DMS 273 treated with DMSO at 0.1 percent for 48 hours (cell line): ENCODE results near the gene MARCHF3.
"Not testable (repeated sequence)": the region's sequence is repeated elsewhere in the genome, so short reads cannot be mapped to it uniquely, and the experiment has no call there.

Source experiments
- DNase-seq: peaks from one replicate; lab custom pipeline; 2025; lab: John Stamatoyannopoulos, UW

Gene MARCHF3

DNA sequence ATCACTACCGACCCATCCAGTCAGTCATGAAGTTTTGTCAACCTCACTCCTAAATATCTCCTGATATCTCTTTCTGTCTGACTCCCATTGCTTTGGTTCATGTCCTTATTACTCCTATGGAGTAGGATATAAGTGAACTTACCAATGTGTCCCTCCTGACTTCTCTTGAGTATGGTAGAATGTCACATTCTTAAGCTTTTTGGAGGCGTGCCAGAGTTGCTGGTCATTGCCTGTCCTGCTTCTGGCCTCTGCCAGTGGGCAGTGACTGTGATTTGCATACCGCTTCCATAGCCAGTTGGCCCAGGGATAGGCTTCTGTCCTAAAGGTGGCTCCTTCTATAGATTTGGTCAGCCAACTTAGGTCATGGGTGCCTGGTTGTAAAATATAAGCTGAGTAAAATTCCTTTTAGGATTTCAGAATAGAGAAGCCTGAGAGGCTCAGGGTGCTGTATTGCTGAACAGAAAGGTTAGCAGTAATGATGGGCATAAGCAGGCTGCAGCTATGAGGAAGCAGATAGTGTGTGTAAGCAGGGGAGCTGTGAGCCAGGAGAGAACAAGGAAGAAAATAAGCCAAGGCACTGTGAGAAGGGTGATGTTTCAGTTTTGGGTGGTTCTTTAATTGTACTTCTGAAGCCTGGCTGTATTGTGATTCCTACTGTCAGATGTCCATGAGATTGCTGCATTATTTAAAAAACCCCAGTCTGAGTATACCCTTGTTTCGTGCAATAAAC, 16.1 kb upstream of the MARCHF3 start:
- no peak for DNase-seq

DNA sequence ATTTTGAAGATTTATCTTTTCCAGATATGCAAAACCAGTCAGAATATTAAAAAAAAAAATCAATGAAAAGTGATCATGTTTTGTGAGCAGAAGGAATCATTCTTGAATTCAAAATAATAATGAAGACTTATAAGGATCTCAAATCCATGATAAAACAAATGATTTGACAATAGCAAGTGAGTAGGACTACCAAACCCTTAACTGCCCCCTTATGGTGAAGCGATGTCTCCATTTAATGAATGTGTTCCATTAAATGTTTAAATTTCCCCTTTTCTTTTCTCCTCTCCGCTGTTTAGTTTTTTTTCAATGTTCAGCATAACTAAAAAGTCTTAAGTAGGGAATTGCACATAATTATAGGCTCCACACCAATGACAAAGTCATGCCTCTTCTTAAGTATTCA, 12.2 kb upstream of the MARCHF3 start:
- DNase-seq, result no peak

- DNase-seq, result no peak
These were observed 11.2 kb upstream of the MARCHF3 start for GRCh38 chr5:127041571-127041970.

GRCh38 chr5:127040796-127041520, 10.6 kb upstream of the MARCHF3 start:
- DNase-seq, result no peak

GRCh38 chr5:127038550-127038949, 8.2 kb upstream of the MARCHF3 start:
- DNase-seq, result no peak

DNA sequence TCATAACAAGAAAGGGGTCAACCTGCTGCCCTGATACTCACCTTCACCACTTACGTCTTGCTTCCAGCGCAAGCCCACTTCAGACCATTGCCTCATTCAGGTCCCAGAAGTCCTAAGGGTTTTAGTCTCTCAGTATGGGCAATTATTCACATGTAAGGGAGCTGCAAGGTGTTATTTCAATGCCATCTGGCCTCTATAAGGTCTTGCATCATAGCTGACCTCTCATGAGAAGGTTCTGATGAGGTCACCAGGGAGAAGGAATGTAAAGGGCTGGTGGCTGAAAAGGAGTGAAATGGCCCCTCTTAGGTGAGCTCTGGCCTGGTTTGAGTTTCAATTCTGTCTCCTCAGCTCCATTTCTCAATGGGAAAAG, 1.5 kb upstream of the MARCHF3 start:
- no peak for DNase-seq

- no peak for DNase-seq
These were observed 947 bp upstream of the MARCHF3 start for GRCh38 chr5:127031147-127031862.

DNA sequence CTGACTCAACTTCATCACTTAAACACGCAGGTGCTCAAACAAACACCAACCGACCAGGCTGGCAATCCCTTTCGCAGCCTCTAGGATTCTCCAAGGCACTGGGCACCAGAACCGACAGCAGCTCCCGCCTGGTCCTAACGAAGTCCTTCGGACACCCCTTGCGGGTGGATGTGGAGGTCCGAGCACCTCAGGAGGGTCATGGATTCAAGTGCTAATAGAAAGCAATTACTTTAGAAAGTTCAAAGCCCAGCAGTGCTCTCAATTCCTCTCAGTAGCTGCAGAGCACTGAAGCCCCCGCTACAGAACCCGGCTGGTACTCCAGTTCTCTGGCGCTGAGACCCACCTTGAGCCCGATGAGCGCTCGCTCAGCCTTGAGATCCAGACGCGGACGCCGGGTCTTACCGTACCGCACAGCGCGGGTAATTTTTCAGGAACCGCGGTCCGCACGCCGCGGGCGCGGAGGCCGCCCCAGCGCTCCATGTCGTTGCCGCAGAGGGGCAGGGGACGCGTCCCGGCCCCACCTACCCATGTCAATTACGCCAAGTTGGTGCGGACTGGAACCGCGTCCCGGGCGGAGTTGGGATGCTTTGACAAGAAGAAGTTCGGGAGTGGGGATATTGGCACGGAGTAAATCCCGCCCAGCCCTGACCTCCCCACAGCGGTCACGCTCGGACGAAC, 638 bp downstream of the MARCHF3 start:
- peak; percentile 57 for DNase-seq

- DNase-seq, result peak; percentile 61
These were observed 1.4 kb downstream of the MARCHF3 start for GRCh38 chr5:127028822-127029457.

DNA sequence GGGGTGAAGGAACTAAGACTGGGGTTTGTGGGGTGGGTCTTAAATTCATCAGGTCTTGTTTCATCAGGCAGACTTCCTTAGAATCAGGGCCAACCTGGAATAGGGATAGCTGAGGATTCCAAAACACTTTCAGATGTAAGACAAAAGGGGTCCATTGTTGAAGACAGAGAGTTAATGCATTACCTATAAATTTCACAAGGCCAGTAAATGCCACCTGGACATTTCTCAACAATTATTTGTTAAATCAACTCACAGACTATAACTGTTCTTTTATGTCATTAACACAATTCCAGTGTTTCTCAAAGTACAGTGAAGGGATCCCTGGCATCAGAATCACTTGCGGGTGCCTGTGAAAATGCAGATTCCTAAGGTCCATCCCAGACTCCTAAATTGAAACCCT, 2.8 kb downstream of the MARCHF3 start:
- no peak for DNase-seq

- DNase-seq, result no peak
These were observed 4.2 kb downstream of the MARCHF3 start for GRCh38 chr5:127026166-127026565.

DNA sequence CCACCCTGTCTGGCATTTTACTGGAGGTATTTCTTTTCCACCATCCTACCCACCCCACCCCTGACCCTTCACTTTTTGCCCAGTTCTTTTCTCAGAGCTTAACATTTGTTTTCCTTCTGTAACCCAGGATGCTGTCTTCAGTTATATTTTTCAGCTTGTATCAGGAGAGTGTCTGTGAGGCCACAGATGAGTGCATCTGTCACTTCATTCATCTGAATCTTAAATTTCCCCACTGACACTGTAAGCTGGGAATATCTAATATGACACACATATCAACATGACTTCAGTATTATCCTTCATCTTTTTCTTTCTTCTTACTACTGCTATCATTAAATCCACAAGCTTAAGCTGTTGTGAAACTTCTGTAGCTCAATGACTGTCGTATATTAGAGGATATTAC, 4.9 kb downstream of the MARCHF3 start:
- no peak for DNase-seq

- DNase-seq, result no peak
These were observed 5.5 kb downstream of the MARCHF3 start for GRCh38 chr5:127024821-127025220.

GRCh38 chr5:127023552-127024191, 6.7 kb downstream of the MARCHF3 start:
- not testable (repeated sequence) for DNase-seq

DNA sequence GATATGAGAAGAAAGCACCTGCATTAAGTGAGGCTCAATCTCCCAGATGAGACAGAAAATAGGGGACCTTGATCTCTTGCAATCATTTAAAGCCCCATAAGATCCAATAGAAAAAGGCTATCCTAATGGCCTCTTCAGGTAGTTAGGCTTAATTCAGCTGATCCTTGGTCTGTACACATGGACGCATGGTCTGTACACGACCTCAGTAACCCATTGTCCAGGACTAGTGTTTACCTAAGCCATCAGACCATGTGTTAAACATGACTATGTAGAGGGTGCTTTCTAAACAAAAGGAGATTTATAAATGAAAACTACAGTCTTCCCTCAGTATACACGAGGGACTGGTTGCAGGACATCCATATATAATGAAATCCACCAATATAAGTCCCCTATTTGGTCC, 7.5 kb downstream of the MARCHF3 start:
- no peak for DNase-seq

GRCh38 chr5:127019928-127020327, 10.4 kb downstream of the MARCHF3 start:
- peak; percentile 83 for DNase-seq

GRCh38 chr5:127016722-127017121, 13.6 kb downstream of the MARCHF3 start:
- not testable (repeated sequence) for DNase-seq

GRCh38 chr5:127015716-127016115, 14.6 kb downstream of the MARCHF3 start:
- no peak for DNase-seq

GRCh38 chr5:127014573-127014972, 15.8 kb downstream of the MARCHF3 start:
- no peak for DNase-seq

DNA sequence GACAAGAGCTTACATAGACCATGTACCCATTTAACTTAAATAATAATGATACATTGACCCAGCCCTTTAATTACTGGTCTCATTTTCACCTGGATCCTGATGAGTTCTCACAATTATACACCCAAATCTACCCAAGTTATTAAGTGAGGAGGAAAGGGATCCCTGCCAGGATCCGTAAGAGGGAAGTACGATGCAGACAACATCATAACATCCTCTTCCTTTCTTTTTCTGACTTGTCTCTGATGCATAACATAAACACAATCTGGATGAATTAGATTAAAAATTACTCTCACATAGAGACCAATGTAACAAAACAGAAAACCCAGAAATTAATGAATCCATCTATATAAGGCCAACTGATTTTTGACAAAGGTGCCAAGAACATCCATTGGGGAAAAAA, 17.0 kb downstream of the MARCHF3 start:
- no peak for DNase-seq

GRCh38 chr5:127012916-127013315, 17.4 kb downstream of the MARCHF3 start:
- no peak for DNase-seq
